Kidney (tissue), 14 donors: ENCODE measurements around the gene GOLIM4. TPM values are rescaled to one million over a fixed set of nuclear protein-coding genes. Genes with fewer than 3 reads are reported as not detected.

Experiments used
- DNase-seq, 5 donors: peaks; one replicate each; pipeline ENCODE4 v3.0.0-alpha.2; 2013 to 2020
- FAIRE-seq: peaks from 2 replicates; lab custom pipeline; 2012; peaks lifted over from hg19 to GRCh38; lab: Jason Lieb, UNC
- H3K27ac ChIP-seq, 2 donors: one replicate each; pipeline ENCODE4 v1.7.0; 2013; ENCODE audit warnings: low read depth in 2 of 2, low read length in 2 of 2, inconsistent platforms in 1 of 2
- H3K27me3 ChIP-seq: one replicate; pipeline ENCODE4 v1.7.1; 2013; ENCODE audit warnings: low read length, inconsistent platforms; ENCODE audit not compliant: control insufficient read depth, insufficient read depth
- H3K36me3 ChIP-seq, 3 donors: one replicate each; pipeline versions ENCODE4 v1.7.0 to v1.7.1; 2013; ENCODE audit warnings: low read length in 3 of 3, control low read depth in 1 of 3, inconsistent platforms in 1 of 3; ENCODE audit not compliant: insufficient read depth in 3 of 3, control insufficient read depth in 2 of 3
- H3K4me1 ChIP-seq, 3 donors: one replicate each; pipeline versions ENCODE4 v1.7.0 to v1.7.1; 2013; ENCODE audit warnings: low read length in 3 of 3, inconsistent platforms in 1 of 3, low read depth in 1 of 3; ENCODE audit not compliant: control insufficient read depth in 2 of 3, insufficient read depth in 2 of 3
- H3K4me3 ChIP-seq, 3 donors: one replicate each; pipeline versions ENCODE4 v1.7.0 to v1.8.1; 2013; ENCODE audit warnings: low read length in 3 of 3, control low read depth in 1 of 3, inconsistent platforms in 1 of 3
- H3K9ac ChIP-seq, 3 donors: one replicate each; pipeline versions ENCODE4 v1.7.0 to v1.7.1; 2013; ENCODE audit warnings: low read length in 3 of 3, control low read depth in 1 of 3, inconsistent platforms in 1 of 3
- H3K9me3 ChIP-seq, 3 donors: one replicate each; pipeline versions ENCODE4 v1.7.0 to v1.7.1; 2013; ENCODE audit warnings: low read length in 3 of 3, control low read depth in 1 of 3, inconsistent platforms in 1 of 3; ENCODE audit not compliant: control insufficient read depth in 2 of 3, insufficient read depth in 1 of 3
- intact Hi-C: fragments of 100-400 bp; cut with DNase I; formaldehyde crosslinking; loops from one replicate; pipeline ENCODE4 v1.11.1; 2022
- polyA plus RNA-seq: library from polyadenylated mRNA; stranded (reverse); fragments of 350-450 nt; fragmentation: Illumina TruSeq; extraction: RNeasy Lipid Tissue Mini Kit (QIAGEN cat#74804); gene quantifications from one replicate; pipeline ENCODE4 v1.2.3, GENCODE V29; 2014; ENCODE audit warnings: low read depth, low replicate concordance; ENCODE audit not compliant: insufficient read depth
- total RNA-seq: library from RNA; stranded (reverse); fragmentation: NEBNext Ultra II Directional; extraction: Animal tissue kit (Norgen Biotek cat#: 25700); gene quantifications from one replicate; pipeline ENCODE4 v1.2.1, GENCODE V29; 2021
- TF ChIP-seq, protein P1 (sequence below): IDR thresholded peaks from 3 replicates; pipeline ENCODE4 v1.5.1; 2012; ENCODE audit warnings: mild to moderate bottlenecking, moderate library complexity, borderline replicate concordance; ENCODE audit not compliant: insufficient read depth; ENCODE audit errors: extremely low read depth
- donor health status: control.
- donor health status: control.
- donor health status: control.
- donor health status: control.
- donor health status: control.
- donor health status: DM: yes; HTN: yes; CAD: no.
- donor health status: Normal renal cell carcinoma (clear cell type).

GOLIM4 gene
- total and polyA plus RNA-seq, 2 donors from 2014 or later: 15.5 to 29.9 TPM

DNA sequence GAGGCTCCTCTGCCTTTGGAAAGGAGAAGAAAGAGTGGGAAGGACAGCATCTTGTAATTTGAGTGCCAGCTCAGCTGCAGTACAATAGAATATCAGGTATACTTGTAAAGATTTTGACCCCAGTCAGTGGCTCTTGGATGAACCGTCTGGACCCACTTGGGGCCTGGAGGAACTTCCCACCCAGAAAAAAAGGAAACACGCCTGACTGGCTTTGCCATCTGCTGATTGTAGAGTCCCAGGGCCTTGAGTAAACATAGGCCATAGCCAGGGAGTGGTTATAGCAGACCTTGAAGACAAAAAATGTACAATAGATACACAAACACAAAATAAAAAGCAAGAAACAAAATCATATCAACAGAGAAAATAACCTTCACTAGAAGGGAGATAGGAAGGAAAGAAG, 112.1 kb downstream of the GOLIM4 start:
- intact Hi-C loops: no loop called here
- Histone ChIP-seq H3K27ac (no peak overlapping the region), H3K4me1 (no peaks in the 10 kb centered on the region), H3K36me3 (no peaks in the 10 kb centered on the region), H3K4me3 (no peak overlapping the region), H3K9ac (no peak overlapping the region), H3K9me3 (no peaks in the 10 kb centered on the region), H3K27me3 (no peaks in the 10 kb centered on the region)
- FAIRE-seq (no peak), DNase-seq (no peak)
- TF ChIP-seq, protein P1, sequence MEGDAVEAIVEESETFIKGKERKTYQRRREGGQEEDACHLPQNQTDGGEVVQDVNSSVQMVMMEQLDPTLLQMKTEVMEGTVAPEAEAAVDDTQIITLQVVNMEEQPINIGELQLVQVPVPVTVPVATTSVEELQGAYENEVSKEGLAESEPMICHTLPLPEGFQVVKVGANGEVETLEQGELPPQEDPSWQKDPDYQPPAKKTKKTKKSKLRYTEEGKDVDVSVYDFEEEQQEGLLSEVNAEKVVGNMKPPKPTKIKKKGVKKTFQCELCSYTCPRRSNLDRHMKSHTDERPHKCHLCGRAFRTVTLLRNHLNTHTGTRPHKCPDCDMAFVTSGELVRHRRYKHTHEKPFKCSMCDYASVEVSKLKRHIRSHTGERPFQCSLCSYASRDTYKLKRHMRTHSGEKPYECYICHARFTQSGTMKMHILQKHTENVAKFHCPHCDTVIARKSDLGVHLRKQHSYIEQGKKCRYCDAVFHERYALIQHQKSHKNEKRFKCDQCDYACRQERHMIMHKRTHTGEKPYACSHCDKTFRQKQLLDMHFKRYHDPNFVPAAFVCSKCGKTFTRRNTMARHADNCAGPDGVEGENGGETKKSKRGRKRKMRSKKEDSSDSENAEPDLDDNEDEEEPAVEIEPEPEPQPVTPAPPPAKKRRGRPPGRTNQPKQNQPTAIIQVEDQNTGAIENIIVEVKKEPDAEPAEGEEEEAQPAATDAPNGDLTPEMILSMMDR: no peak

DNA sequence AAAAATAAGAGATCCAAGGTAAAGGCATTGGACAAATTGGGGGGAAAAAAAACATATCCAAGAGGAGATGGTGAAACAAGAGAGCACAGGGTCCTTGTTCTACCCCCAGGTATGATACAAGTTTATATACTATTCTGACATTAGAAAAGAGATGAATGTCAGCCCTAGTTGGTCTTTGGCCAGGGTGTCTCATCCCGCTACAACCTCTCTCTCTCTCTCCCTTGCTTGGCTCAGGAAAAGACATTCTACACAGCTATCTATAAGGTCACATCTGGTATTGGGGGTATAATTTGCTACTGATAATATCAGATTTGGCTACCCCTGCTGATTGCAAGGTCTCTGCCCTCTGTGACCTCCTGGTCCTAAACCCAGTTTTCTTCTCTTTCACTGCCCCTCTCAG, 117.2 kb downstream of the GOLIM4 start:
- intact Hi-C loops: no loop called here
- FAIRE-seq (no peak), DNase-seq (no peak)
- Histone ChIP-seq H3K27me3 (no peaks in the 10 kb centered on the region), H3K36me3 (no peaks in the 10 kb centered on the region), H3K4me1 (no peaks in the 10 kb centered on the region), H3K9ac (no peak overlapping the region), H3K27ac (no peak overlapping the region), H3K9me3 (no peaks in the 10 kb centered on the region), H3K4me3 (no peak overlapping the region)
- TF ChIP-seq, protein P1: no peak

GRCh38 chr3:167978071-167978470, 117.7 kb downstream of the GOLIM4 start:
- FAIRE-seq (no peak), DNase-seq (no peak)
- H3K4me3 ChIP-seq: no peak overlapping the region
- H3K9ac ChIP-seq: no peak overlapping the region
- no peaks in the 10 kb centered on the region for H3K36me3 ChIP-seq
- no peaks in the 10 kb centered on the region for H3K9me3 ChIP-seq
- H3K27me3 ChIP-seq: no peaks in the 10 kb centered on the region
- no peak overlapping the region for H3K27ac ChIP-seq
- no peaks in the 10 kb centered on the region for H3K4me1 ChIP-seq
- TF ChIP-seq, protein P1: no peak
- intact Hi-C loops: no loop called here

DNA sequence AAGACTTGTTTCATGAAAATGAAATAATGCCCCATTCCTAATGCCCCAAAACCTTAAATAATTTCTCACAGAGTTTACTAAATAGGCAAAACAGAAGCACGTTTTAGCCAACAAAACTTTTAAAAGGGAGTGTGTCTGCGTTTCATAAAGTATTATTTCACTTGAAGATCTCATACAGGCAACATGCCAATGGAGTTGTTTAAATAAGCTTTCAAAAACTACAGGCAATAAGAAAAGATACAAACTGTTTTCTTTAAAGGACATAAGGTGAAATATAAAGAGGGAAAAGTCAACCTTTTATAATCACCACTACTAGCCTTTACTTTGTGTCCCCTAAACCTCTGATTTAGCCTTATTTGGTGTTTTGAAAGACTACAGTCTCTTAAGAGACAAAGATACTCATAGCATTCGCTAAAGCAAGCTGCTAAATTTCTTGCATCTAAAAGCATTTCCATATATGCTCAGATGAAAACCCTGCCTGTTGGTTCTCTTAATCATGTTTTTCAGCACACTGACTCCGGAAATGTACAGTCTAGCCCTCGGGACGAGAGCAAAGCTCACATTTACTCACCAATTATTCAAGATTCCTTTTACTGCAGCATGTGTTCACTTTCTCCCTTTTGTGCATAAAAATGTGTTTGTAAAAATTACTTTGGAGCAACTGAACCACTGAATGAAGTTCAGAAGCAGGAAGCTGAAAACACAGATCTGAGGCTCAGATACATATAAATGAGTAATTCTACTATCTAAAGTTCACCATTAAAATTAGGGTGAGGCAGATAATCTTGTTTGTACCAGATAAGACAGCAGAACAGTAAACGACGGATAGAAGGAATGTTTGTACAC, 119.0 kb downstream of the GOLIM4 start:
- H3K36me3 ChIP-seq: no peaks in the 10 kb centered on the region
- H3K4me1 ChIP-seq: no peaks in the 10 kb centered on the region
- TF ChIP-seq, protein P1: no peak
- no peak overlapping the region for H3K4me3 ChIP-seq
- peak in 1 of 5 donors; percentile 14 for DNase-seq
- intact Hi-C loops: no loop called here
- H3K27ac ChIP-seq: no peak overlapping the region
- FAIRE-seq: no peak
- no peaks in the 10 kb centered on the region for H3K9me3 ChIP-seq
- H3K27me3 ChIP-seq: no peaks in the 10 kb centered on the region
- H3K9ac ChIP-seq: no peak overlapping the region
